HG03460 (cell line): ENCODE measurements around the gene KIRREL1.

Experiments
- ATAC-seq: cut with Tn5 transposase; IDR thresholded peaks from one replicate; pipeline ENCODE4 v1.9.1; 2021; ENCODE audit not compliant: unreplicated experiment

KIRREL1 gene

DNA sequence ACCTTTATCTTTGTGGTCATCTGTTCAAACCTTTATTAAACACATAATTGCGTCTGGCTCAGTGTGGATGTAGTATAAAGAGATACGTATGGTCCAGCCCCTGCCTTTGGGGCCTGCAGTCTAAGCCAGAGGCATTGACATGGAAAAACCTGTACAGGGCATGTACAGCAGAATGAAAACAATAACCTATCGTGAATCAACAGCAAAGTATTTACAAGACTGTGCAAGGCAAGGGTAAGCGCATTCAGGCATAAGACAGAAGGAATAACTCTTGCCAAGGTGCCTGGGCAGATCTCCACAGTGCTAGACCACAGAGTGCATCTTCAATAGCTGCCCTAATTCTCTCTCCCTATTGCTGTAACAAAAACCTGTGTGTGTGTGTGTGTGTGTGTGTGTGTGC is 35.5 kb downstream of the KIRREL1 start:
- ATAC-seq = no peak

DNA sequence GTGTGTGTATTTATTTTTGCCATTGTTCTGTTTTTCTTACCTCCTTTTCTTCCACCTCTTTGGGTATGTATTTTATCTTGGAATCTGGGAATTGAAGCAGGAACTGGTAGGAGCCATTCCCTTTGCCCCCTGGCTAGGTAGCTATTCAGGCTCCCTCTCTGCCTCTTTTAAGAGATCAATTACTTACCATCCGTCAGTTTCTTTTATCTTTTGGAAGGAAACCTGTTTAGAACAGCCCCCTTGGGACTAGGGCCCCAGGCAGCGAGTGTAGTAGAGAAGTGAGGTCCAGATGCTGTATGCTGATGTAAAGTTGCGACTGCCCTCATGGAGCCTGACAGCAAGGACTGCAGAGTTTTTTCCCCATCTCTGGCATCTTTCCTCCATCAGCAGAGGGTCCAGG is 41.6 kb downstream of the KIRREL1 start:
- no peak for ATAC-seq

DNA sequence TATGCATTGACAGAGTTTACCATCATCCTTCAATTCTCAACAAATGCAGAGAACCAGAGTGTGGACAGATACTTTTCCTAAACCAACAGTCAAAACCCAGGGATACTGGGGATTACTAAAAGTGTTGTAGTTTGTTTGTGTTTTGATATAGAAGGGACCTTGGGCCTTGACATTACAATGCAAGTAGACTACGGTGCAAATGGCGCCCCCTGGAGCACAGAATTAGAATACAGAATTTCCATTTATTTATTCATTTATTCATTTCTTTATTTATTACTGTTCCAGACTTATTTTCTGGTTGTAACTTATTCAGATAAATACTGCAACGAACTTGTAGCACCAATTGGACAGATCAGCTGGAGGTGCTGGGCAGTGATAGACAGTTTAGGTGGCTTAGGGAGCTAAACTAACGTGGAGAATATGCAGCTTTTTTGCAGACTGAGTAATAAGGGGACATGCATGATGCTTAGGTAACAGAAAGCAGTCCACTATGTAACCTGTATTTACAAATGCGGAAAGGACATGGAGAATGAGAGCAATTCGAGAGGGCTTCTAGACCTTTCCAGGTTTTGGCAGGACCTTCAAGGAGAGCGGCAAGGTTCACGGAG is 42.6 kb downstream of the KIRREL1 start:
- no peak for ATAC-seq

DNA sequence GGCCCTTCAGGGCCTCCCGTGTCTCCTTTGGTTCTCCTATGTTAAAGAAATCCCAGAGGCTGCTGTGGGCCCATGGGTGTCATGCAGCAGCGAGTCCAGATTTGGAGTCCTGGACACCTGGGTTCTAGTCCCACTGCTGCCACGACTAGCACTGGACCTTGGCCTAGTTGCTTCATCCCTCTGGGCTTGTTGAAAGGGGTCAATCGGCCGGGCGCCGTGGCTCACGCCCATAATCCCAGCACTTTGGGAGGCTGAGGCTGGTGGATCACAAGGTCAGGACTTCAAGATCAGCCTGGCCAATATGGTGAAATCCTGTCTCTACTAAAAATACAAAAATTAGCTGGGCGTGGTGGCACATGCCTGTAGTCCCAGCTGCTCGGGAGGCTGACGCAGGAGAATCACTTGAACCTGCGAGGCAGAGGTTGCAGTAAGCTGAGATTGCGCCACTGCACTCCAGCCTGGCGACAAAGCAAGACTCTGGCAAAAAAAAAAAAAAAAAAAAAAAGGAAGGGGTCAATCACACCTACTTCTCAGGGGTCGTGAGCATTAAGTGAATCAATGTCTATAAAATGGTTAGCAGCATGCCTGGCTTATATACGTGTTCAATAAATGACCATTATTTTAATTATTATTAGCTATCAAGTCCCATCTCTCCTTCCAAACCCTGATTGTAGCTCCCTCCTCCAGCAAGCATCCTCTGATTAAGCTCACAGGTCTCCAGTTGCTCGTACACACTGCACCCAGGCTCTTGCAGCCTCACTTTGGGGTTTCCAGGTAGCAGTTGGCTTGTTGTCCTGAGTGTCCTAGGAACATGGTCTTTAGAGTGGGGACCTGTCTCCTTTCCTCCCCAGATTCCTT is 43.8 kb downstream of the KIRREL1 start:
- ATAC-seq = no peak

DNA sequence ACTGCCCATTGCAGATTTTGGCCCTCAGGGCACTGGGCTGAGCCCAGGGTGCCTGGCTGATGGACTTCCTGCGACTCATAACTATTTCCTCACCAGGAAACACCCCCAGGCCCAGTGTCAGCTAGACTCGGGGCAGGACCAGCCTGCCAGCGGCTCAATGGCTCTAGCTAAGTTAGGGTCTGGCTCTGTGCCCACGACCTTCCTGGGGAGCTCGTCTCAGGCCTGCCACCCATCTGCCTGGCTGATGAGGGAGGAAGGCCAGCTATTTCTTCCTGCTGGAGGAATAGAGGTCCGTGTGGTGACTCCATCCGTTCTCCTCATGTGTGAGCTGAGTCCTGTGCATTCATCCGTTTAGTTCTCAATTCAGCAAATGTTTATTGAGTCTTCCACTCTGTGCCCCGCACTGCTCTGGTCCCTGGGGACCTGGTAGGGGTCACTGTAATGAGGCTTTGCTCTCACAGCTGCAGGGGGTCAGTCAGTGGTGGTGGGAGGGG is 44.5 kb downstream of the KIRREL1 start:
- no peak for ATAC-seq

DNA sequence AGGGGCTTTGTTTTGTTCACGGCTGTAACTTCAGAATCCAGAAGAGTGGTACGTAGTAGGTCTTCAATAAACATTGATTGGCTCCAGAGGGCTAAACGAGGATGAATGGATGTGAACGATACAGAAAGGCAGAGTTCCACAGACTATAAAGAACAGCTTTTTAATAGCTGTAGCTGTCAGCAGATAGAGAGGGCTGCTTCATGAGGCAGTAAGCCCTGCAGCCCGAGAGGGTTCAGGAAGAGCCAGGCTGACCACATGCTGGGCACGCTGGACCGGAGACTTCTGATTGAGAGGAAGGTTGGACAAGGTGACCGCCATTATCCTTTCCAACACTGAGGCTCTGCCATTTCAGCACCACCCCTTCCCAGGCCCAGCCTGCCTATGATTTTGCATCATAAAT is 45.3 kb downstream of the KIRREL1 start:
- ATAC-seq = no peak

DNA sequence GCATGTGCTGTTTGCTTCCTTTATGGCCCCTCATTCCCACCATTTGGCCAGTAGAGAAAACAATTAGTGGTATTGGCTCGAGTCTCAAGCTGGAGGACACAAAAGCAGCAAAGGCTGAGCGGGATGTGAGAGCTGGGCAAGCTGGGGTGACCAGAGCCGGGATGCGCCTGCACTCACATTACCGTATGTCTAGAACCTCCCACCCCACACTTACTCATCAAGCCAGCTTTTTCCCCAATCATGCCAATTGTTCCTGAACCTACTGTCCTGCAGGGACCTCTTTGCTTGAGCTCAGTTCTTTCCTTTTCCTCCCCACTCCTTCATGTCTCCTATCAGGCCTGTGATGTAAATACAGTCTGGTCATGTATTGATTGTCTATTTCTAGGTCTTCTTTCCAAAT is 45.9 kb downstream of the KIRREL1 start:
- no peak for ATAC-seq

DNA sequence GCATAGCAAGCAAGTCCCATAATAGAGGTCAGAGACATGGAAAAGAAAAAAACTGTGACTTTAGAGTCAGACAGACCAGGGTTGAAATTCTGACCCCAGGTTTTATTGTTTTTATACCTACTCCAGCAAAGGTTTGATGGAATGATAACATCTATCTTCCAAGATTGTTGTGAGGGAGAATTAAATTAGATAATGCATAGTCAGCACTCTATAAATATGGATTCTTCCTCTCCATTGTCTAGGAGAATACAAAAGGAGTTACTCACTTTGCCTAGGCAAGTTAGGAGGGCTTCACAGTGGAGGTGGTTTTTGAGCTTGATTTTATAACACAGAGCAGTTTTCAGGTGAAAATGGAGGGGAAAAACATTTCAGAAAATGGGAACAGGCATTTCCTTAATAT is 46.9 kb downstream of the KIRREL1 start:
- ATAC-seq = no peak

DNA sequence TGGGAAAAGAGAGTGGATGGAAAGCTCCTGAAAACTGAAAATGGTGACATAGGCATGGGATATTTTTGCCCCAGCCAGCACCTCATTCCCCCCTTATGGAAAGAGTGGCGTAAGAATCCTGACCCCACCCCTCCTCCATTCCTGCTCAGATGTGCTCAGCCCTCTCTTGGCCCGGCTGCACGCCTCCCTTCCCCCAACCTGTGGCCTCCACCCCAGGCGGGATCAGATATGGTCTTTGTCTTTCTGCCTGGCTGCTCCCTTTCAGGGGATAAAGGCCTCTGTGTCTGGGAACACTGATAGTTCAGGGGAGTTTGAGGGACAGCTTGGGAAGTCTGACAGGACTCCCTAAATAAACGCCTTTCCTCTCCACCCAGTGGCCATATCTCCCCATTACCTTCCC is 49.8 kb downstream of the KIRREL1 start:
- no peak for ATAC-seq

DNA sequence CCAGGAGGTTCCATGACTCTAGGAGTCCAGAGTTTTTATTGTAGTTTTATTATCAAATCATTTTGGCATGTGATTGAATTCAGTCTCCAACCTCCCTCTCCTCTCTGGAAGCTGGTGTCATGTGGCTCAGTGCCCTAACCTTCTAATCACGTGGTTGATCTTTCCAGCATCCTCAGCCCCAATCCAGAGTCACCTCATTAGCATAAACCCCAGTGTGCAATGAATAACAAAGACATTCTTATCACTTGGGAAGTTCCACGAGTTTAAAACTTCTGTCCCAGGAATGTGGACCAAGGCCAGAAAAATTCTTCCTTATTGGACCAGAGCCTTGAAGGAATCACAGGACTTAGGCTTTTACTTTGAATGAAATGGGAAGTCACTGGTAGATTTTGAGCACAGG is 52.2 kb downstream of the KIRREL1 start:
- no peak for ATAC-seq

DNA sequence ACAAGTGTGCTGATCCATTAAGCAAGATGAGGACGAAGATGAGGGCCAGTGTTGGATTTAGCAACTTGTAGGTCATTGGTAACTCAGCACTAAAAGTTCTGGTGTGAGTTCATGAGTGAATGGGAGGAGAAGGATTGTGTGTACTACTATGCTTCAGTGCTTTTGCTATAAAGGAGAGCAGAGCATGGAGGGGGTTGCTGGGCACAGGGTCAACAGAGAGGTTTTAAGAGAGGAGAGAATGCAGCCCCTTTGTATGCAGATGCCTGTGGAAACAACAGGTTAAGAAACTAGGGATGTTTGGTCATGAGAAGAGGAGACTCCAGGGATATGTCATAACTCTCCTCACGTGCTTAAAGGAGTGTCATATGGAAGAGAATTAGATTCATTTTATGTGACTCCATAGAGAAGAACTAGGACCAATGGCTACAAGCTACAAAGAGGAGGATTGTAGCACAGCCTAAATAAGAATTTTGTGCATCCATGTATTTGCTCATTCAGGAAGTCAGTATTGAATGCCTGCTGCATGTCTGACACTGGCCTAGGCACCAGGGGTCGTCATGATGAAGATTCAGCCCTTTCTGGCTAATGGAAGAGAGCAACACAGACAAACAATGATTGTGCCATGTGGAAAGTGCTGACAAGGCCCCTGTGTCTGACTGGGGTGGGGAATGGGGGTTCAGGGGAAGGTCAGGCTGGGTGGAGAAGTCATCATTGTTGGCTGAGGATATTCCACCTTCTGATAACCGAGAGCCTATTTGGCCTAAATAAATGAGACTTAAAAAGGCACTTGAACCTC is 53.5 kb downstream of the KIRREL1 start:
- no peak for ATAC-seq

DNA sequence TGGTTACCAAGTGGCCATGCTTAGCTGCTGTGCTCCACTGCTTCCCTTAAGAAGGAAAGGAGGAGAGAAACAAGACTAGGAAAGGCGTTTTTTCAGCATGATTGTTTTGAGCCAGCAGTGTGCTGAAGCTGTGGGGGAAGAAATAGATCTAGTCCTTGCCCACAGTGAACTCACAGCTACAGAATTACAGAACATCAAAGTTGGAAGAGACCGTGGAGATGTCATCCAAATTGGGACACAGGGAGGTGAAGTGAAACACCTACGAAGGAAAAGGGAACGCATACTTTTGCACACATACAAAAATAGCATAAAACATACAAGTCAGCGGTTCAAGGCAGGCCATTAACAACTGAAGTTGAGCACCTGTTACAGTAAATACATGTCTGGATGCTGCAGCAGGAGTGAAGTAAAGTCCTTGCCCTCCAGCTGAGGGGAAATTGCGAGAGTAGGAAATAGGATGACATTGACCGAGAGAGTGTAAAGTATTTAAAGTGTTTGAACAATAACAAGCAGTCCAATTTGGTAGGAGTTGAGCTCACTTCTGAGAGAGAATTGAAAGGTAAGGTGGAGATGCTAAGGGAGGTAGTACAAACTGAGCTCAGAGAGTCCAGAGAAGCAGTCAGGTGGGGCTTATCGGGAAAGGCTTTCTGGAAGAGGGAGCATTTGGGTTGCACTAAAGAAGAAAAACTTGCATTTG is 55.1 kb downstream of the KIRREL1 start:
- no peak for ATAC-seq

DNA sequence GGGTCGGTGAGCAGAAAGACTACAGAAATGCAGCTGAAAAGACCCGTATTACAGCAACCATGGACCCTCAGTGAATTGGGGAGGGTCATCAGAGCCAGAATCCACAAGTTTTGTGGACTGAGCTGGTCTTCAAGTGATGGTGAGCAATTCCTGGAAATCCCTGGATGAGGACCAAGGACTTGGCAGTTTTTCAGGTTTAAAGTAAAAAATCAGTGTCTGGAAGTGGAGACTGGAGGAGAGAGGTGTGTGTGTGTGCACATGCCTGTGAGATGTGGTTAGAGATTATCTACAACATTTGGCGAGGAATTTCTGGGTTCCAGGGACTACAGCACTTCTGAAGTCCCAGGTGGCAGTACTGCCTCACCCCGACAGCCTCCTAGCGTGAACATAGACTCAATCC is 56.4 kb downstream of the KIRREL1 start:
- ATAC-seq = no peak

DNA sequence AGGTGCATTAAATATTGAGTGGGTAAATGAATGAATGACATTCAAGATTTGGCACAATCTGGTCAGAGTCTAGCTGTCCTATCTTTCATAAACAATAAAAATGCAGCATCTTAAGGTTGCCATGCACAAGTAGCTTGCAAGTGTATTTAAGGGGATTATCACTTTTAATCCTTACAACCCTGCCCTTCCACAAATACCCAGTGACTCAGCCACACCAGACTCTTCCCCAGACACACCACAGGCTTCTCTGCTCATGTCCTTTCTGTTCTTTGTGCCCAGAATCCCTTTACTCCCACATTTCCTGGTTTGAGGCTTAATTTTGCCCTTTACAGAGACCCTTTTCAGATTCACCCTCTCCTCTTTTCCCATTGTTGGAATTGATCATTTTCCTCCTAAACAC is 59.8 kb downstream of the KIRREL1 start:
- no peak for ATAC-seq

DNA sequence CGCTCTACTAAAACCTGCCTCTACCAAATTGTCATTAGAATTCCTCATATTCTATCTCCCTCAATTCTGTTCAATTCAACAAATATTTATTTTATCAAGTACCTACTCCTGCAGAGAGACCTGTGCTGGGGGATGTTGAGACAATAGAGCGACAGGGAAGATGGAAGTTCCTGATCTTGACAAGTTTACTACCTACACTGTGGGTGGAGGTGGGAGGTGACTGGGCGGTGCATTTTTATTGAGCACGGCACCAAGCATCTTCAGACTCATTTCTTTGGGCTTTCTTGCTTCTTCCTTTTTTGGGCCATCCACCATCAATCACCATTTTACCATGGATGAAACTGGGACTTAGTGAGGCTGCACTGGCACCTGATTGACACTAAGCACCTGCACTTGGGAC is 61.3 kb downstream of the KIRREL1 start:
- no peak for ATAC-seq

DNA sequence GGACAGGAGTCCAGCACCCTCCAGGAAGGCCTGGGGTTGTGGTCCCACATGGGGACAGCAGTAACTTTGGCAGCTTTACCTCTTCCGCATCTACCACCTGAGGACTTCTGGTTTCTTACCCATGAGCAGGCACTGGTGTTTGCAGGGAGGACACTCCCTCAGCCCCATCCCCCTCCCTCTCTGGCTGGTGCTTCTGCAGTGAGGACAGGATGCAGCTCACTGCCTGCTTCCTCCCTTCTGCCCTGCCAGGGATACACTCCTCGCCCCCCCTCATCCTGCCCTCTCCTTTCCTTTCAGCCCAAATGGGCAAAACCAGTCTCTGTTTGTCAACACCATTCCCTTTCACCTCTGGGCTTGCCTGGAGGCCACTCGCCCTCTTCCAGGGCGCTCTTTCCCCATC is 62.4 kb downstream of the KIRREL1 start:
- no peak for ATAC-seq

DNA sequence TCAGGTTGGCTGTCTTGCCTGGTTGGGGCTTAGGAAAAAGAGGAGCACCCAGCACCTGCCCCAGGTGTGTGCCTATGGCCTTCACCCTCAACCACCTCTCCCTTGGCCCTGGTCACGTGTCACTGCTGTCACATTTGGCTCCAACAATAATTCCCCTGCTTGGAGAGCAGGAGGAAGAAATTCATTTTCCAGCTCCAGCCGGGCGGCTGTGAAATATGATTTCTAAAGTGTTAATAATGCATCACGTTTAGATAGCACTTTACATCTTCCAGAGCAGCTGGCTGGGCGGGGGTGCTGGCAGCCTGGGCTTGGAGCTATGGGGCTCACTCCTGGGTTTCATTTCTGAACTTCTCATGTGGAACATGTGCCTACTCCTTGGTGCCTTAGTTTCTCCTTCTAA is 63.1 kb downstream of the KIRREL1 start:
- no peak for ATAC-seq

DNA sequence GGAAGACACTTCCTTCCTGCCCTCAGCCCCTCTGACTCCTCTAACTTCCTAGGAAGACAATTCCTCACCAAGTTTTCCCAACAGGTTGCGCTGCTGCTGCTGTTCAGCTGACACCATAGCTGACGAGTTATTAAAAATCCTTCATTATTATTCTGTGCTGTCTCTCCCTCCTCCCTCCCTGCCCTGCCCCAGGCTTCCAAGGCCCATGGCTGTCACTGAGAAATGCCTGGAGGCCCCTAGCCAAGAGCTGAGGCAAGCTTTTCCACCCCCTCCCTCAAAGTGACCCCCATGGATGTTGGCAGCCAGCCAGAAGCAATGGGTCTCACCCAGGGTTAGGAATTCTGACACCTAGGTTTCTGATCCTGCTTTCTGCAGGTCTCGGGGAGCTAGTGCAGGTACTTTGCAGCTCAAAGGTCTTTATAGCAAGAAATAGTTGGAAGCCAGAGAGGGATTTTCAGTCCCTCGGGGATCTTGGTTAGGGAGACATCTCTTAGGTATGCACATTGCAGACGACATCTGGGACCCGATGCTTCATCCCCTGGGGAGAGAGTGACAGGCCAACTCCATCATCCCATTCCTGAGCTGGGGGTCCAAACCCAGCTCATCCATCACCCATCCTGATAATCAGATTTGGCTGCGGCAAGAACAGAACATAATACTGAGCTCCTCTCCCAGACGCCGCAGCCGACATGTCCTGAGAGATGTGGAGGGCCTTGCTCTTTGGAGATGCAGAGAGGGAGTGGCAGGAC is 65.0 kb downstream of the KIRREL1 start:
- ATAC-seq = no peak

DNA sequence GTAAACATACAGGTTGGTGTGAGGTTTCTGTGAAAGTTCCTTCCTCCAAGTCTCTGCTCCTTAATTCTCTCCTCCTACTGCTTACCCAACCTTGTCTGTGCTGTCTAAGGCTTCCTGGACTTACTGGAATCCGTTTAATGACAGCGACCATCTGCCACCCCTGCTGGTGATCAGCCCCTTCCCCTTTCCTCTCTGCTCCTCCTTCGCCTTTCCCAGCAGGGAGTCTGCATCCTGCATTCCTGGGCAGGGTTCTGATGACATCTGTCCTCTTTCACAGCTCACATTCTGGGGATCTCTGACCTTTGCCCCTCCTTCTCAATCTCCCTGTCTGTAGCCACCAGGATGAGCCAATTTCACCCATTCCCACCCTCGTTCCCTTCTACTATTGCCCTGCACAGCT is 66.5 kb downstream of the KIRREL1 start:
- ATAC-seq = no peak

DNA sequence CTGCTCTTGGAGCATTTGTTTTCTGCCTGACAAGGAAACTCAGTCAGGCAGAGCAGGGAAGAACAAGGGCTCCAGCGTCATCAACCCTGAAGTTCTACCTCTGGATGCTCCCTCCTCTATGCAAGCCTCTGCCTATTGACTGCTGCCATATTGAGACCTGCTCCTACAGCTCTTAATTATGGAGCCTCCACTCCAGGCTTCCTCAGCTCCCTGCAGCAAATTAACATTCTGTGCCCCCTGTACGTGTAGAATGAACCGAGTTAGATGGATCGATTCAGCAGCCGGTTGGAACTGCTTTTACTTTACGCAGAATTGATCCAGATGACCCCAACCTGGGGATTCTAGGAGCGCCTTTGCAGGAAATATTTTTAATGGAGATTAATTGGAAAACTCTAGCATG is 68.7 kb downstream of the KIRREL1 start:
- no peak for ATAC-seq

DNA sequence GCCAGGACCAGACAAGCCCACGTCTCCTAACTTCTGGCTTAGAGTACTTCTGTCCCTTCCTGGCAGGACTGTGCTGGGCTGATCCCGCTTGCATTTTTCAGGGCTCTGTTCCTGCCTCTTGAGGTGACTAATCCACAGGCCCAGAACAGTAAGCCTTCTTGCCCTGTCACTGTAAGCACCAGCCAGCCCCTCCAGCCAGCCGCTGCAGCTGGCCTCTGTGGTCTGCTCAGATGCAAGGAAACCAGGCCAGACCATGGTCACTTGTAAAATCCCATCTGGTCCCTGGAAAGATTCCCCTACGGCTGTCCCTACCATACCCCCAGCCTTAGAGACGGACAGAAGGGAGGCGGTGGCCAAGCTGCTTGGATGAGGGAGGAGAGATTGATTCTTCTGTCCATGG is 74.2 kb downstream of the KIRREL1 start:
- ATAC-seq = no peak
